PFSK-1 (cell line): ENCODE measurements around the gene TAF1B.

Experiments
- FOXP2 ChIP-seq: optimal IDR thresholded peaks from 2 replicates; pipeline ENCODE3; 2011; ENCODE audit warnings: borderline replicate concordance, control low read depth, inconsistent platforms; ENCODE audit not compliant: insufficient read depth; ENCODE audit errors: extremely low read length, extremely low read depth
- POLR2AphosphoS5 ChIP-seq: IDR thresholded peaks from 2 replicates; pipeline ENCODE4 v1.6.1; 2012; ENCODE audit warnings: low read depth, mild to moderate bottlenecking, control low read depth, low read length, moderate library complexity
- SIN3A ChIP-seq: IDR thresholded peaks from 2 replicates; pipeline ENCODE4 v1.6.1; 2012; ENCODE audit warnings: mild to moderate bottlenecking, low read length, moderate library complexity, borderline replicate concordance; ENCODE audit not compliant: insufficient read depth
- TAF1 ChIP-seq: IDR thresholded peaks from 2 replicates; pipeline ENCODE4 v1.6.1; 2012; ENCODE audit warnings: low read length, control low read depth, borderline replicate concordance; ENCODE audit not compliant: insufficient read depth
- TF ChIP-seq, protein P1 (sequence below), 2 experiments: IDR thresholded peaks; 2 replicates each; pipeline versions ENCODE4 v1.6.1 to v1.8.0; 2011 to 2012; ENCODE audit warnings: low read depth in 2 of 2, low read length in 2 of 2, control low read depth in 1 of 2, inconsistent platforms in 1 of 2, mild to moderate bottlenecking in 1 of 2, moderate library complexity in 1 of 2; ENCODE audit not compliant: insufficient read depth in 1 of 2

The TAF1B gene

GRCh38 chr2:9809448-9810088 is 33.7 kb upstream of the TAF1B start:
- TF ChIP-seq POLR2AphosphoS5 (no peak), SIN3A (no peak), TAF1 (no peak), FOXP2 (no peak)
- TF ChIP-seq, protein P1, sequence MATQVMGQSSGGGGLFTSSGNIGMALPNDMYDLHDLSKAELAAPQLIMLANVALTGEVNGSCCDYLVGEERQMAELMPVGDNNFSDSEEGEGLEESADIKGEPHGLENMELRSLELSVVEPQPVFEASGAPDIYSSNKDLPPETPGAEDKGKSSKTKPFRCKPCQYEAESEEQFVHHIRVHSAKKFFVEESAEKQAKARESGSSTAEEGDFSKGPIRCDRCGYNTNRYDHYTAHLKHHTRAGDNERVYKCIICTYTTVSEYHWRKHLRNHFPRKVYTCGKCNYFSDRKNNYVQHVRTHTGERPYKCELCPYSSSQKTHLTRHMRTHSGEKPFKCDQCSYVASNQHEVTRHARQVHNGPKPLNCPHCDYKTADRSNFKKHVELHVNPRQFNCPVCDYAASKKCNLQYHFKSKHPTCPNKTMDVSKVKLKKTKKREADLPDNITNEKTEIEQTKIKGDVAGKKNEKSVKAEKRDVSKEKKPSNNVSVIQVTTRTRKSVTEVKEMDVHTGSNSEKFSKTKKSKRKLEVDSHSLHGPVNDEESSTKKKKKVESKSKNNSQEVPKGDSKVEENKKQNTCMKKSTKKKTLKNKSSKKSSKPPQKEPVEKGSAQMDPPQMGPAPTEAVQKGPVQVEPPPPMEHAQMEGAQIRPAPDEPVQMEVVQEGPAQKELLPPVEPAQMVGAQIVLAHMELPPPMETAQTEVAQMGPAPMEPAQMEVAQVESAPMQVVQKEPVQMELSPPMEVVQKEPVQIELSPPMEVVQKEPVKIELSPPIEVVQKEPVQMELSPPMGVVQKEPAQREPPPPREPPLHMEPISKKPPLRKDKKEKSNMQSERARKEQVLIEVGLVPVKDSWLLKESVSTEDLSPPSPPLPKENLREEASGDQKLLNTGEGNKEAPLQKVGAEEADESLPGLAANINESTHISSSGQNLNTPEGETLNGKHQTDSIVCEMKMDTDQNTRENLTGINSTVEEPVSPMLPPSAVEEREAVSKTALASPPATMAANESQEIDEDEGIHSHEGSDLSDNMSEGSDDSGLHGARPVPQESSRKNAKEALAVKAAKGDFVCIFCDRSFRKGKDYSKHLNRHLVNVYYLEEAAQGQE (IDR thresholded peaks at IDR 0.05; ENCODE audit: insufficient read depth in 1 of 2, low read depth in 2 of 2, low read length in 2 of 2) = no peak

- TF ChIP-seq POLR2AphosphoS5 = no peak
- no peak for TF ChIP-seq TAF1
- TF ChIP-seq FOXP2 = no peak
- TF ChIP-seq, protein P1 (IDR thresholded peaks at IDR 0.05; ENCODE audit: insufficient read depth in 1 of 2, low read depth in 2 of 2, low read length in 2 of 2) = no peak
- TF ChIP-seq SIN3A = no peak
Measured at GRCh38 chr2:9811216-9811615, 32.1 kb upstream of the TAF1B start.

GRCh38 chr2:9811679-9812511 is 31.4 kb upstream of the TAF1B start:
- TF ChIP-seq TAF1 = no peak
- TF ChIP-seq FOXP2 = no peak
- TF ChIP-seq, protein P1 (IDR thresholded peaks at IDR 0.05; ENCODE audit: insufficient read depth in 1 of 2, low read depth in 2 of 2, low read length in 2 of 2) = no peak

- no peak for TF ChIP-seq SIN3A
- no peak for TF ChIP-seq FOXP2
- TF ChIP-seq, protein P1 (IDR thresholded peaks at IDR 0.05; ENCODE audit: insufficient read depth in 1 of 2, low read depth in 2 of 2, low read length in 2 of 2) = no peak
- TF ChIP-seq TAF1 = no peak
- no peak for TF ChIP-seq POLR2AphosphoS5
Measured at GRCh38 chr2:9812945-9813311, 30.3 kb upstream of the TAF1B start.
